GM12801 (cell line): ENCODE results near the gene VRK2.

ENCODE experiments used
- TF ChIP-seq, protein P1 (sequence below): IDR thresholded peaks from one replicate; pipeline ENCODE4 v1.5.1; 2011; ENCODE audit warnings: control low read depth; ENCODE audit not compliant: insufficient read length; ENCODE audit errors: extremely low read depth

VRK2 gene

DNA sequence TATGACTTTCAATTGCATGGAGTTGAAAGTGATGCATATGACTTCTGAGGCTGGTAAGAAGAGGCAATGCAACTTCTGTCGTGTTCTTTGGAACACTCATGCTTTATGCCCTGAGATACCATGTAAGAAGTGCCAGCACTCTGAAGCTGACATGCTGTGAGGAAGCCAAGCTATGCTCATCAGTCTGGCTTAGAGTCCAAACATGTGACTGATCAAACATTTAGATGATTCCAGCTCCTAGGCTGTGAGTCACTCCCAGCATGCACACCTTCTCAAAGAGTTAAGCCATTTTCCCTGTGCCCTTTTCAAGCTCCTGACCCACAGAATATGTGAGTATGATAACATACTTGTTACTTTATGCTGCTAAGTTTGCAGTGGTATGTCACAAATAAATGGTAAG, 15.8 kb upstream of the VRK2 start:
- TF ChIP-seq, protein P1, sequence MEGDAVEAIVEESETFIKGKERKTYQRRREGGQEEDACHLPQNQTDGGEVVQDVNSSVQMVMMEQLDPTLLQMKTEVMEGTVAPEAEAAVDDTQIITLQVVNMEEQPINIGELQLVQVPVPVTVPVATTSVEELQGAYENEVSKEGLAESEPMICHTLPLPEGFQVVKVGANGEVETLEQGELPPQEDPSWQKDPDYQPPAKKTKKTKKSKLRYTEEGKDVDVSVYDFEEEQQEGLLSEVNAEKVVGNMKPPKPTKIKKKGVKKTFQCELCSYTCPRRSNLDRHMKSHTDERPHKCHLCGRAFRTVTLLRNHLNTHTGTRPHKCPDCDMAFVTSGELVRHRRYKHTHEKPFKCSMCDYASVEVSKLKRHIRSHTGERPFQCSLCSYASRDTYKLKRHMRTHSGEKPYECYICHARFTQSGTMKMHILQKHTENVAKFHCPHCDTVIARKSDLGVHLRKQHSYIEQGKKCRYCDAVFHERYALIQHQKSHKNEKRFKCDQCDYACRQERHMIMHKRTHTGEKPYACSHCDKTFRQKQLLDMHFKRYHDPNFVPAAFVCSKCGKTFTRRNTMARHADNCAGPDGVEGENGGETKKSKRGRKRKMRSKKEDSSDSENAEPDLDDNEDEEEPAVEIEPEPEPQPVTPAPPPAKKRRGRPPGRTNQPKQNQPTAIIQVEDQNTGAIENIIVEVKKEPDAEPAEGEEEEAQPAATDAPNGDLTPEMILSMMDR = no peak

DNA sequence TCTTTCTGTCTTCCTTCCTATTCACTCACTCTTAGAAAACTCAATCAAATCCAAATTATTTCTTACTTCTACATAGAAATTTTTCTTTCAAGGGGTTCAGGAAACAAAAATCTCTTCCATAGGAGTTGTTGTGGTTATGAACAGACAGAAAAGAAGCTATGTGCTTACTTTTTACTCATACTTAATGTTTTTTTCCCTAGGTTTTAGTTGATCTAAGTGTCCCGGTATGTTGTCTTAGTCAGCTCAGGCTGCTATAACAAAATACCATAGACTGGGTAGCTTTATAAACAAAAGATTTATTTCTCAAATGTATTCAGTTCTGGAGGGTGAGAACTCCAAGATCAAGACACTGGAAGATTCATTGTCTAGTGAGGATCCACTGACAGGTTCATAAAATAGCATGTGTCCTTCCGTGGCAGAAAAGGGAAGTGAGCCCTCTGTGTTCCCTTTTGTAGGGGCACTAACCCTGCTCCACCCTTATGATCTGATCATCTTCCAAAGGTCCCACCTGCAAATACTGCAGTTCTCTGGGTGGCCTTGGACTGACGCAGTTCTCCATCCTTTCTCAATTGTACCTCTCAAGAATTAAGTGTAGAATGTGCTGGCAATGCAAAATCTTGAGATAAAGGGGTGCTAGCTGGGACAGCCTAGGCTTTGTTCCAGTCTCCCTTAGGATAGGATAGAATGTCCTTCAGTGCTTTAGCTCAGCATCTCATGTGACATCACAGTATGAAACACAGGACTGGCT, 14.4 kb upstream of the VRK2 start:
- TF ChIP-seq, protein P1 = no peak

GRCh38 chr2:58032764-58033080, 13.9 kb upstream of the VRK2 start:
- TF ChIP-seq, protein P1 = no peak

- TF ChIP-seq, protein P1 = no peak
Observed at GRCh38 chr2:58033530-58033929, 13.1 kb upstream of the VRK2 start.

- TF ChIP-seq, protein P1 = no peak
Observed at GRCh38 chr2:58035352-58035751, 11.3 kb upstream of the VRK2 start.

DNA sequence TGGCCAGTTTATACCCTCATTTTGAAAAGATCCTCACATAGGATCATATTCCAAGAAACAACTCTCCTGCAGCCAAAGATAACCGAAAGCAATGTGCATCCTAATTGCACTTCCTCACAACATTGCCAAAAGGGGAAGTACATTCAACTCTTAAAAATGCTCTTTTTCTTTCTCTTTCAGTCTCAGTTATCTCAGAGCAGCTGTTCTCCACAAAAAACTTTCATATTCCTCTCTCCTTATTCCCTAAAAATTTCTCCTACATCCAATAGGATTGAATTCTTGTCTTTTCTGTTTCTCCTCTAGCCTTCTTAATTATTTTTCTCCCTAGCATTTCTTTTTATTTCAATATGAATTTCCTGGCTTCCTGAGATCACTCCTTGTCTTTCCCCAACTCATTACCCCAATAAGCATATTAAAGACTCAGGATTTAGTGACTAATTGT, 7.4 kb upstream of the VRK2 start:
- TF ChIP-seq, protein P1 = no peak

GRCh38 chr2:58042486-58042970, 4.1 kb upstream of the VRK2 start:
- TF ChIP-seq, protein P1 = no peak
